GM18507 (cell line): ENCODE data around the gene SMC1B.
"Not testable (repeated sequence)": the region's sequence is repeated elsewhere in the genome, so short reads cannot be mapped to it uniquely, and the experiment has no call there.

Experiments used
- DNase-seq: peaks from one replicate; pipeline ENCODE4 v3.0.0; 2011; ENCODE audit warnings: low read depth; ENCODE audit not compliant: insufficient read length; ENCODE audit errors: extremely low spot score
- FAIRE-seq: peaks from 2 replicates; lab custom pipeline; 2011; peaks lifted over from hg19 to GRCh38; lab: Jason Lieb, UNC

SMC1B gene

DNA sequence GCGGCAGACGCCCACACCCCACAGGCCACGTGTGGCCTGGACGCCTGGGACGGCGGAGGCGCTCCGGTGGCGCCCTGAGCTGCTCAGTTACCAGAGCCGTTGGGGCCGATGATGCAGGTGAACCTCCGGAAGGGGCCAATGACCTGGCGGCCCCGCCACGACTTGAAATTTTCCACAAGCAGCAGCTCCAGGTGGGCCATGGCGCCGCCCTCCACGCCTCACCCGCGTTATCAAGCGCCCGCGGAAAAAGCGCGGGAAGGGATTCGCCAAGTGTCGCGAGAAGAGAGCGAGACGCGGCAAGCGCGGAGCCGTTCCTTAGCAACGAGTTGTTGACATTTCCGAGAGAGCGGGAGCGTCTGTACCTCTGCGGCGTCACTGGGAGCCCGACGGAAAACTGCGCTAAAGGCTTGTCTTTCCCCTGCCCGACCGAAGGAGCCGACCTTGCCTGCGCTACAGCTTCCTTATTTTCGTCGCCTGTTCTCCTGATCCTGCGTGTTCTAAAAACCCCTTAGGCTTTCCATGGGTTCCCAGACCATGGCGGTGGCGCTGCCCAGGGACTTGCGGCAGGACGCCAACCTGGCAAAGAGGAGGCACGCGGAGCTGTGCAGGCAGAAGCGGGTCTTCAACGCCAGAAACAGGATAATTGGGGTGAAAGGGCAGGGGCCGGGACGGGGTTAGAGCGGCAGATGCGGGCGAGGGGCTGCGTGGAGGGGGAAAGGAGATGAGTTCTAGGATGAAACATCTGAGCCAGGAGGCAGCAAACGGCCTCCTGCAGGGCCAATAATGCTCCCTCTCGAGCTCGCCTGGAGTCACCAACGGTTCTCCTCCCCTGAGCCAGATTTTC lies at the start of gene SMC1B, which contains the start of gene RIBC2:
SMC1B (minus strand) TSS at position 232 of the 844 bp plus-strand sequence; CDS start at position 200, 32 bp downstream.
RIBC2 (plus strand) TSS at position 326 of the 844 bp plus-strand sequence; CDS start at position 520, 194 bp downstream.
- FAIRE-seq = no peak
- peak; percentile 64 for DNase-seq

DNA sequence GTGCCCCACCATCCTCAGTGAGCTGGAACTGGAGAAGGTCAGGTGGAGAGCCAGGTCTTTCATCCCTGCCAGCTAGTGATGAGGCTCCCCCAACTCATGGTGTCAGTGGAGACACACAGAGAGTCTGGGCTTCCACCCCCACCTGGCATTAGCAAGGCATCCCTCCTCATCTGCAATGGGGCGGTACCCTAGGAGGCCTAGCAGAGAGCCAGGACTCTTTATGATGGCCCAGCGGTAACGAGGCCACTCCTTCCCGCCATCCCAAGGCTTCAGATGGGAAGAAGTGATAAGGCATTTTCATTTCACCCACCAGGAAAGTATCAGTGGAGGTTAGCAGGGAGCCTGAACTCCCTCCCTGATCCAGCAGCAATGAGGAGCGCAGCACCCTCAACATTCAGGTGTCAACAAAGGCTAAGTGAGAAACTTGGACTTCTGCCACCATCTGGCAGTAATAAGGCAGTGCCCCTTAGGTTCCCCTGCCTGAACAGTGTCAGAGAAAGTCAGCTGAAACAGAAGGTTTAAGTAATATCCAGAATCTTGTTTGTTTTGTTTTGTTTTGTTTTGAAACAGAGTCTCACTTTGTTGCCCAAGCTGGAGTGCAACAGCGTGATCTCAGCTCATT lies 48.7 kb upstream of the SMC1B start:
- DNase-seq (no peak), FAIRE-seq (peak; percentile 15)

DNA sequence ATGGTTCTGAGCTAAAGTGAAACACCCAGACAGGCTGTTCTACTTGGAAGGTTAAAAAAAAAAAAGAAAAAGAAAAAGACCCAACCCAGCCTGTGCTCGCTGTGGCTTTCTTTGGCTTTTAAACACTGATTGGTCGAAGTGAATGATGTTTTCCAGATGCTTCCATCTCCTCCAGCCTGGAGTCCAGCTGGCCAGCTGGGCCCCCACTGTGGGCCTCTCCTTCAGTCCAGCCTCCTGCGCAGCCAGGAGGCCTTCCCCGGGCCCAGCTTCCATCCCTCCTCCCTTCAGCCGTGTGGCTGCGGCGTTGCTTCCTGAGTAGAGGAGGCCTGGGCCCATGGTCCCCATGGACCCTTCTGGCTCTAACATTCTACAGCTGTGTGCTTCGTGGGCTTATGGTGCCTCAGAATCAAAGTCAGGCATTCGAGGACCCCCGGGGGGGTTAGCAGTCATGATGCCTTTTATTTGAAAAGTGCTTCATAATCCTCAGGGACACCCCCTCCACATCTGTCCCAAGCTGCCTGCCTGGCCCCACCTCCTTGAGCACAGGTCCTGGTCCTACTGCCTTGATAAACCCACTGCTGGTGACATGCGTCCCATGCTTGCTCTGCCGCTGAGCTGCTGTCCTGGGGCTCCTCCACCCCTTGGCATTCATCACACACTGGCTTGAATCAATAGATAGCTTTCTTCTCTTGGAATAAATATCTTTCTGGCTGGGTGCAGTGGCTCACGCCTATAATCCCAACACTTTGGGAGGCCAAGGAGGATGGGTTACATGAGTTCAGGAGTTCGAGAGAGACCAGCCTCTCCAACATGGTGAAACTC lies 47.1 kb upstream of the SMC1B start:
- DNase-seq (no peak), FAIRE-seq (no peak)

DNA sequence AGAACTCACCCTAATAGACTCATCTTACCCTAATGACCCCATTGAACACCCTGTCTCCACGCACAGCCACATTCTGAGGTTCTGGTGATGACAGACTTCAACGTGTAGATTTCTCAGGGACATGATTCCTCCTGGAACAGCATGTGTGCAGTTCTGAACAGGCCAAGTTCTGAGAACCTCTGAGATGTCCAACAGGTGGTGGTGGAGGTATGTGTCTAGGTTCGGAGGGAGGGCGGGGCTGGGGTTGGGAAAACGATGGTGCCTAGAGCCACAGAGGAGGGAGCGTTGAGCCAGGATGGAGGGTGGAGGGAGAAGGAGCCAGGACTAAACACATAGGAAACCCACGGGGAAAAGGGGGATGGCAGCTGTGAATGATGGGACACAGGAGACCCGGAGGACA lies 45.8 kb upstream of the SMC1B start:
- FAIRE-seq = no peak

GRCh38 chr22:45458532-45458931 lies 45.1 kb upstream of the SMC1B start:
- DNase-seq (no peak), FAIRE-seq (no peak)

More for the DNA sequence above, 45.8 kb upstream of the SMC1B start:
- DNase-seq = no peak

- FAIRE-seq (no peak), DNase-seq (no peak)
Observed at GRCh38 chr22:45456811-45457210, 43.4 kb upstream of the SMC1B start.

DNA sequence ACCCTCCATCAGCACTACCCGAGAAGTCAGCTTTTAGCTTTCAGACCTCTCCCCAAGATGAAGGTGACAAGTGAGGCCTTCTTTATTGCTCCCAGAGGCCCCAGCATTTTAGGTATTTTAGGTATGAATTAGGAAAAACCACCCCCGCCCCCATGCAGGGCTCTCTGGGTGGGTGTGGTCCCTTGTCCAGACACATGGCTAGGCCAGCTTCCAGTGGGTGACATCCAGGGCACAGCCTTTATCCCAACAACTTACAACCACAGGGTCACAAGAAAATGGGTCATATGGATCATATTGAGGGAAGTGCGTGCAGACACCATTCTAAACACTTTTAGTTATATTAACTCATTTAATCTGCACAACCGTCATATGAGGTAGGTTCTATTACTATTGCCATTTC lies 42.2 kb upstream of the SMC1B start:
- FAIRE-seq = no peak

DNA sequence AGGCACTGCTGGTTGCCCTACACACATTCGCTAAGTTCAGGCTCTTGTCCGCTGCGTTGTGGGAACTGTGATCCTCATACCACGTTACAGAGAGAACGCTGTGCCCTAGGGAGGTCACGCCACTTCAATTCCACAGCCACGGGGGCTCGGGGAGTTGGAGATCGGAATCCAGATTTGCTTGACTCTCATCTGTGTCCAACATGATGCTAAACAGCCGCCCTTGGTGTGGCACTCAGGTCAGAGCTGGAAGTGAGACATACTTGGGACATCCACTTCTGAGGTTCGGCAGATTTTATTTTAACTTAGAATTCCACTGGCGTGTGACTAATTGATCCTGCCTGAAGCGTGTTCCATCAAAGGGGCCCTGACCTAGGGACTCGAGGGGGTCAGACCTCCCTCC lies 41.8 kb upstream of the SMC1B start:
- FAIRE-seq (no peak), DNase-seq (no peak)

More for the DNA sequence above, 42.2 kb upstream of the SMC1B start:
- DNase-seq = no peak

DNA sequence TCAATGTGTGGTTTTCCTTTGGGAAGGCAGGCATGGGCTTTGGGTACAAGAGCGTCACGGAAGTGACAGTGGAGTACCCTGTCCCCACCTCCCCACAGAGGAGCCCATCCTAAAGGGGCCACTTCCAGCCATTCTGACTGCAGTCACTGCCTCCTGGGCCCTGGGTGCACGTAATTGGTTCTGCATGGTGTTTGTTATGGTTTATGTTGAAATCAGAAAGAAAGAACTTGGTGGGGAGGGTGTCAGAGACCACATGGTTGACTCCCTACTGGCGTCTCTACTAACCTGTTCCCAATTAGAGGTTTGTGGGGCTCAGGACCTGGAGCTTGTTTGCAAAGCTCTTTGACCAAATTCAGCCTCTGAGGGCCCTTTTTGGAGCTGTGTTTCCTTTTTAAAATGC lies 40.9 kb upstream of the SMC1B start:
- FAIRE-seq = no peak
- no peak for DNase-seq

GRCh38 chr22:45453764-45454163 lies 40.4 kb upstream of the SMC1B start:
- DNase-seq (no peak), FAIRE-seq (no peak)

GRCh38 chr22:45452565-45453379 lies 39.4 kb upstream of the SMC1B start:
- DNase-seq = no peak
- FAIRE-seq = no peak

DNA sequence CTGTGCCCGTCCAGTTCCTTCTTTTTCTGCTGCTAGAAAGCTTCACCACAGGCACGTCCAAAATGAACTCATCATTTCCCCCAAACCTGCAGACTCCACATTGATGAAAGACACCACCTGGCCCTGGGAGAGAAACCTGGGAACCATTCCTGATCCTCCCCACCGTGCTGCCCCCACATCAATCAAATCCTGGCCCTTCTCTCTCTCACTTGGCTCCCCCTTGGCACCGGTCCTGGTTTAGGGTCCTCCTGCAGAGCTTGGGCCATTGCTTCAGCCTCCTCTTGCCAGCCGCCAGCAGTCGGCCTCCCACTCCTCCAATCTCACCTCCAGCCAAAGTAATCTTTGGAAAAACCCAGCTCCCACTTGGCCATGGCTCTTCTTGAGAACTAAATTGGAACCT lies 38.6 kb upstream of the SMC1B start:
- DNase-seq (no peak), FAIRE-seq (no peak)

GRCh38 chr22:45450921-45451651 lies 37.7 kb upstream of the SMC1B start:
- no peak for DNase-seq
- FAIRE-seq = no peak

GRCh38 chr22:45450101-45450785 lies 36.8 kb upstream of the SMC1B start:
- no peak for DNase-seq

GRCh38 chr22:45449442-45449841 lies 36.0 kb upstream of the SMC1B start:
- FAIRE-seq, DNase-seq: not testable (repeated sequence)

More at GRCh38 chr22:45450101-45450785, 36.8 kb upstream of the SMC1B start:
- FAIRE-seq = no peak

DNA sequence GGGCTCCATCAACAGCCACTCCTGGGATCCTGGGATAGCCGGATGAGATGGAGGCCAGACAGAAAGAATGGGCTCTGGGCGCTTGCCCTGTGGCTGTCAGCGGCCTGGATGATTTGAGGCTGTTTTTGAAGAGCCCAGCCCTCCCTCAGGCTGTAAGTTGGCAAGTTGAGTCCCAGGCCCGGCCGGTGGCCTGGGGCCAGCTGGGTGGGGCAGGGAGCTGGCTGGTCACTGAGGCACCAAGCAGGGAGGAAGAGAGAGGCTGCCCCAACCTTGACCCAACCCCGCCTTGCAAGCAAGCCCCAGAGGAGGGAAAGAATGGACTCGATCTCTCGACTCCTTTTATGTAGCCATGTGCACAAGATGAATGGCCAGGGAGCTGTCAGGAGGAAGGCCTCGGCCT lies 35.0 kb upstream of the SMC1B start:
- FAIRE-seq = no peak
- DNase-seq = no peak

DNA sequence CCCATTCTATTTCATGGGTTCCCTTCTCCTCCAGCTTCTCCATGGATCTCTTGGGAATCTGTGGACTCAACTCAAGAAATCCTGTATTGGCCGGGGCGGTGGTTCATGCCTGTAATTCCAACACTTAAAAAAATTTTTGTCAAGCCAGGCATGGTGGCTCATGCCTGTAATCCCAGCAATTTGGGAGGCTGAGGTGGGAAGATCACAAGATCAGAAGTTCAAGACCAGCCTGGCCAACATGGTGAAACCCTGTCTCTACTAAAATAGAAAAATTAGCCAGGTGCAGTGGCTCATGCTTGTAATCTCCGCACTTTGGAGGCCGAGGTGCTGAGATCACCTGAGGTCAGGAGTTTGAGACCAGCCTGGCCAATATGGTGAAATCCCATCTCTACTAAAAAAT lies 34.2 kb upstream of the SMC1B start:
- not testable (repeated sequence) for FAIRE-seq, DNase-seq

DNA sequence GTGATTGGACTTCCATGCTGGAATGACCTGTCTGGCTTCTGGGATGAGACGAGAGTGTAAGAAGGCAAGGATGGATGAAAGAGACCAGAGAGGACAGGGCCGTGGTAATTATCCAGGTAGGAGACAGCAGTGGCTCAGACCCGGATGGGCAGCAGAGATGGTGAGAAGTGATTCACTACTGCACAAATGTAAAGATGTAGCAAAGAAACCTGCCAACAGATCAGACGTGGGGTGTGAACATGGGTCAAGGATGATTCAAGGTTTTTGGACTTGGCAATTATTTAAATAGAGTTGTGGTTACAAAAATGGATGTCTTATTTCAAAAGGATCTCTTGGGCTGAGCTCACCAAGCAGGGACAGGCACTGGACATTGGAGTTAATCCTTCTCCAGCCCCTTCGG lies 32.8 kb upstream of the SMC1B start:
- DNase-seq = no peak
- no peak for FAIRE-seq
